Subcutaneous abdominal adipose tissue (tissue), 5 donors: Measurements from ENCODE around the gene LTBP4.
A peak's percentile ranks its signal among the peaks of the same experiment; 100 is the strongest.

Source experiments
- H3K27ac ChIP-seq: one replicate; pipeline ENCODE4 v1.7.0; 2013; ENCODE audit warnings: low read depth, mild to moderate bottlenecking, inconsistent platforms, low read length, moderate library complexity
- H3K27me3 ChIP-seq, 5 donors: one replicate each; pipeline ENCODE4 v1.7.0; 2013; ENCODE audit warnings: low read length in 5 of 5, inconsistent platforms in 1 of 5; ENCODE audit not compliant: control insufficient read depth in 5 of 5, insufficient read depth in 4 of 5
- H3K36me3 ChIP-seq, 5 donors: one replicate each; pipeline ENCODE4 v1.7.0; 2013; ENCODE audit warnings: low read length in 5 of 5; ENCODE audit not compliant: control insufficient read depth in 5 of 5, insufficient read depth in 5 of 5
- H3K4me1 ChIP-seq, 5 donors: one replicate each; pipeline ENCODE4 v1.7.0; 2013; ENCODE audit warnings: low read length in 5 of 5, mild to moderate bottlenecking in 3 of 5, moderate library complexity in 1 of 5; ENCODE audit not compliant: control insufficient read depth in 5 of 5, insufficient read depth in 5 of 5
- H3K4me3 ChIP-seq, 5 donors: one replicate each; pipeline ENCODE4 v1.7.0; 2013; ENCODE audit warnings: low read length in 5 of 5, low read depth in 1 of 5
- H3K9ac ChIP-seq, 5 donors: one replicate each; pipeline ENCODE4 v1.7.0; 2013; ENCODE audit warnings: low read length in 5 of 5, mild to moderate bottlenecking in 4 of 5, moderate library complexity in 3 of 5
- H3K9me3 ChIP-seq, 5 donors: one replicate each; pipeline ENCODE4 v1.7.0; 2013; ENCODE audit warnings: low read length in 5 of 5; ENCODE audit not compliant: control insufficient read depth in 5 of 5
- donor health status: healthy.
- donor health status: healthy.
- donor health status: healthy.
- donor health status: healthy.
- donor health status: healthy.

The LTBP4 gene

GRCh38 chr19:40611096-40611495 lies 9.9 kb downstream of the LTBP4 start:
- H3K36me3 ChIP-seq, result no peaks in the 10 kb centered on the region
- H3K27me3 ChIP-seq, result peaks cover 0 to 2% (median 0%) of the 10 kb centered on the region in 5 donors
- H3K4me3 ChIP-seq, result no peak overlapping the region
- peaks cover 0 to 51% (median 43%) of the 10 kb centered on the region in 5 donors for H3K4me1 ChIP-seq
- no peak overlapping the region for H3K27ac ChIP-seq
- H3K9me3 ChIP-seq, result no peaks in the 10 kb centered on the region
- H3K9ac ChIP-seq, result no peak overlapping the region

DNA sequence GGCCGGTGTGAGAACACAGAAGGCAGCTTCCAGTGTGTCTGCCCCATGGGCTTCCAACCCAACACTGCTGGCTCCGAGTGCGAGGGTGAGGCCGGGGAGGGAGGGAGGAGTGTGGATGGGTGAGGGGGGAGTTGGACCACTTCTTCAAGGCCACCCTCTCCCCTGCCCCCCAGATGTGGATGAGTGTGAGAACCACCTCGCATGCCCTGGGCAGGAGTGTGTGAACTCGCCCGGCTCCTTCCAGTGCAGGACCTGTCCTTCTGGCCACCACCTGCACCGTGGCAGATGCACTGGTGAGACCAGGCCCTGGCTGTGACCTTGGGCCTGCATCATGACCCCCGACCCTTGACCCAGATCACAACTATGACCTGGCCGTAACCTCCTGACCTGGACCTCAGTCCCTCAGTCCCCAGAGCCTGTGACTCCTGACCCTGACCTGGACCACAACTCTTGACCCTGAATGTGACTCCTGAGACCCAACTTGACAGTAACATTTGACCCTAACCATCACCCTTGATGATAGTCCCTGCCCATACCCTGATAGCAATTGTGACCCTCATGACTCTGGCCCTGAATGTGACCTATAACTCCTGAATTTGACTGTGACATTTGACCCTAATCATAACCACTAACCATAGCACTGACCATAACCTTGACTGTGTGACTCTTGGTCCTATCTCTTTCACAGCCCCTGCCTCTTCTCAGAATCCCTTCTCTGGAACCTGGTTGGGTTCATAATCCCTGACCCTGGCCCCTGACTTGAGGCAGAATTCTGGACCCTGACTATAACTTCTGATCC lies 10.9 kb downstream of the LTBP4 start:
- Histone ChIP-seq H3K9ac (no peak overlapping the region), H3K4me1 (peaks cover 0 to 50% (median 42%) of the 10 kb centered on the region in 5 donors), H3K27me3 (peaks cover 0 to 2% (median 0%) of the 10 kb centered on the region in 5 donors), H3K27ac (no peak overlapping the region), H3K36me3 (peaks cover 0 to 4% (median 0%) of the 10 kb centered on the region in 5 donors), H3K9me3 (no peaks in the 10 kb centered on the region), H3K4me3 (no peak overlapping the region)

DNA sequence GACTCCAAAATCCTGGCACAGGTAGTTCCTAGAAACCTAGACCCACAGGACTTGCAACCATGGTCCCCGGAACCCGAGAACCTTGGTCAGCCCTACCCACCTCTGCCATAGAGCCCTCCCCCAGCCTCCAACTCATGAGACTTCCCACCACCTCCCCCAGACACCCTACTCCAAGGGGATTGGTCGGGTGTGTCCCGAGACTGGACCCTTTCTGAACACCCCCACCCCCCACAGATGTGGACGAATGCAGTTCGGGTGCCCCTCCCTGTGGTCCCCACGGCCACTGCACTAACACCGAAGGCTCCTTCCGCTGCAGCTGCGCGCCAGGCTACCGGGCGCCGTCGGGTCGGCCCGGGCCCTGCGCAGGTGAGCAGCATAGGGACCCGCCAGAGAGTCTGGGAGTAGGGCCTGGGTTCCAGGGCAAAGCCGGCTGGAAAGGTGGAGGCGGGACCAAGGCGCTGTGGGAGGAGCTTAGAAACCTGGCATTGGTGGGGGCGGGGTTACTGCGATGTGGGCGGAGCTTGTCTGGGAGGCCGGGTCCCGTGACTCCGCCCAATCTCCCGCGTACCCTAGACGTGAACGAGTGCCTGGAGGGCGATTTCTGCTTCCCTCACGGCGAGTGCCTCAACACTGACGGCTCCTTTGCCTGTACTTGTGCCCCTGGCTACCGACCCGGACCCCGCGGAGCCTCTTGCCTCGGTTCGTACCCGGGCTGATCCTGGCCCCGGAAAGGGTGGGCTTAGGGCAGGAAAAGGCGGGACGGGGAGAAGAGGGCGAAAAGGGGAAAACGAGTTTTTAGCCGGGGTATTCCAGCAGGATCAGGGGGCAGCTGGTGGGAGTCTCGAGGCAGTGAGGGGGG lies 11.9 kb downstream of the LTBP4 start:
- H3K4me1 ChIP-seq, result peaks cover 0 to 41% (median 33%) of the 10 kb centered on the region in 5 donors
- H3K4me3 ChIP-seq, result peak overlapping the region in 4 of 5 donors; percentile 67 to 77 (median 71)
- peaks cover 0 to 4% (median 0%) of the 10 kb centered on the region in 5 donors for H3K36me3 ChIP-seq
- peak overlapping the region in 2 of 5 donors; percentile 56 to 79 for H3K9ac ChIP-seq
- H3K27me3 ChIP-seq, result no peaks in the 10 kb centered on the region
- H3K27ac ChIP-seq, result peak overlapping the region; percentile 65
- no peaks in the 10 kb centered on the region for H3K9me3 ChIP-seq

DNA sequence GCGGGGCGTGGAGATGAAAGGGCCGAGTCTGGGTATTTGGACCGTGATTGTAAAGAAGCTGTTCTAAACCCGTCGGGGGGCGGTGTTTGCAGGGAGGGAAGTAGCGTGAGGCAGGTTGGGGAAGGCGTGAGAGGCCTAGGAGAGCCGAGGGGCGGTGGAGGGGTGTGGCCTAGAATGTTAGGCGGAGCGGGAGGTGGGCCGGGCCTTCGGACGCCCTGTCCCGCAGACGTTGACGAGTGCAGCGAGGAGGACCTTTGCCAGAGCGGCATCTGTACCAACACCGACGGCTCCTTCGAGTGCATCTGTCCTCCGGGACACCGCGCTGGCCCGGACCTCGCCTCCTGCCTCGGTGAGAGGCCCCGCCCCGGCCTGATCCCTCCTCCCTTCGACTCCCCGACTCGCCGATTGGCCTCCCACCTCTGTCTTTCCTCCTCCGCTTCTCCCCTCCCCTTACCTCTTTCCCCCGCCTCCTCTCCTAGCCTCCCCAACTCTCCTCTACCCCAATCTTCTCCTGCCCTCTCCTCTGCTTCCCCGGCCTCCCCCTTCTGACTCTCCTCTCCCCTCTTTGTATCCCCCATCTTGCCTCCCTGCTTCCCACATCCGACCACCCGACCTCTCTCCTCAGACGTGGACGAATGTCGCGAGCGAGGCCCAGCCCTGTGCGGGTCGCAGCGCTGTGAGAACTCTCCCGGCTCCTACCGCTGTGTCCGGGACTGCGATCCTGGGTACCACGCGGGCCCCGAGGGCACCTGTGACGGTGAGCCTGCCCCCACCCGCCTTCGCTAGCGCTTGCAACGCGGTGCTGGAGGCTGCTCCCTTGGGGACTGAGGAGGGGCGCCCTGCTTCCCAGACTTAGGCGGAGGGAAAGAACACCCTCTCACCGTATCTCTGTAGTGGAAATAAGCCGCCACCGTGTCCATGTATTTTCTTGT lies 12.8 kb downstream of the LTBP4 start:
- Histone ChIP-seq H3K4me1 (peaks cover 0 to 38% (median 31%) of the 10 kb centered on the region in 5 donors), H3K27ac (peak overlapping the region; percentile 65), H3K9ac (peak overlapping the region in 4 of 5 donors; percentile 53 to 79 (median 74)), H3K9me3 (no peaks in the 10 kb centered on the region), H3K36me3 (peaks cover 0 to 5% (median 0%) of the 10 kb centered on the region in 5 donors), H3K27me3 (no peaks in the 10 kb centered on the region), H3K4me3 (peak overlapping the region; percentile 67 to 82 (median 75))

DNA sequence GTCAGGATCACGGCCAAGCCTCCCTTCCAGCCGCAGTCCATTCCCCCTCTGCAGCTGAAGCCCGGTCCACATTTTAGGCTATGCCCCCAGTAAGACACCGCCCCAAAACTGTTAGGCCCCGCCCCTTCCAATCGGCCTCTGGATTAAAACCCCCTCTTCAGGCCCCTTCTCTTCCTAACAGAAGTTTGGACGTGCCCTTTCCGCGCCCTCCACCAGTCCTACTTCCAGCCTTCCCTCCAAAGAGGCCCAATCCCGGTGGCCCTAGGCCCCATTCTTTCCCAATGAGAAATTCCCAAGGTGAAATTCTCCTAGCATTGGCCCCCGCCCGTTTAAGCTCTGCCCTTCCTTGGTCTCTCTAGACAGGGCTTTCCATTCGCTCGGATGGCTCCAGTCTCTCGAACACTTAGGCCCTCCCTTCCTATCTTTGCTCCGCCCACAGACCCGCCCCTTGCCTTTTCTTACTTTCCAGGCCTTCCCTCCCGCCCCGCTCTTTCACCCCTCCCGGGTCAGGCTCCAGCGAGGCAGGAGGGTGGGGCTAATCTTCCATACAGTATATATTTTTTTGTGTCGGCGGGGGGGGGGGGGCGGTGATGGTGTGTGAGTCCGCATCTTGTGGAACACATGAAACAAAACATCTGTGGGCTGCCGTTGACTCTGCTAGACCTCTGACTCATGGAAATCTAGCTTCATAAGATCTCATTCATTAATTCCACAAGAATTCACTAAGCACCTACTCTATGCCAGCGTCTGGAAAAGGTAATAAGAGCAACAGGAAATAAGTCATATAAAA lies 13.6 kb downstream of the LTBP4 start:
- Histone ChIP-seq H3K27me3 (no peaks in the 10 kb centered on the region), H3K27ac (peak overlapping the region; percentile 65), H3K4me3 (peak overlapping the region; percentile 67 to 82 (median 75)), H3K9ac (peak overlapping the region in 4 of 5 donors; percentile 53 to 79 (median 74)), H3K36me3 (peaks cover 0 to 13% (median 8%) of the 10 kb centered on the region in 5 donors), H3K4me1 (peaks cover 0 to 30% (median 24%) of the 10 kb centered on the region in 5 donors), H3K9me3 (no peaks in the 10 kb centered on the region)

DNA sequence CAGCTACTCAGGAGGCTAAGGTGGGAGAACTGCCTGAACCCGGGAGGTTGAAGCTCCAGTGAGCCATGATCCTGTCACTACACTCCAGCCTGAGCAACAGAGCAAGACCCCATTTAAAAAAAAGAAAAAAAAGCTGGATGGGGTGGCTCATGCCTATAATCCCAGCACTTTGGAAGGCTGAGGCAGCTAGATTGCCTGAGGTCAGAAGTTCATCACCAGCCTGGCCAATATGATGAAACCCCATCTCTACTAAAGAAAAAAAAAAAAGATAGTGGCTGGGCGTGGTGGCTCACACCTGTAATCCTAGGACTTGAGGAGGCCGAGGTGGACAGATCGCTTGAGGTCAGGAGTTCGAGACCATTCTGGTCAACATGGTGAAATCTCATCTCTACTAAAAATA lies 15.0 kb downstream of the LTBP4 start:
- Histone ChIP-seq H3K4me3 (no peak overlapping the region), H3K36me3 (peaks cover 0 to 20% (median 10%) of the 10 kb centered on the region in 5 donors), H3K9ac (no peak overlapping the region), H3K27me3 (no peaks in the 10 kb centered on the region), H3K4me1 (peaks cover 0 to 18% (median 16%) of the 10 kb centered on the region in 5 donors), H3K27ac (no peak overlapping the region), H3K9me3 (no peaks in the 10 kb centered on the region)

GRCh38 chr19:40616941-40617340 lies 15.8 kb downstream of the LTBP4 start:
- H3K9me3 ChIP-seq, result no peaks in the 10 kb centered on the region
- H3K36me3 ChIP-seq, result peaks cover 0 to 26% (median 15%) of the 10 kb centered on the region in 5 donors
- H3K27me3 ChIP-seq, result no peaks in the 10 kb centered on the region

GRCh38 chr19:40617961-40618360 lies 16.8 kb downstream of the LTBP4 start:
- Histone ChIP-seq H3K27ac (no peak overlapping the region), H3K4me3 (no peak overlapping the region), H3K4me1 (peaks cover 0 to 18% (median 16%) of the 10 kb centered on the region in 5 donors), H3K9me3 (no peaks in the 10 kb centered on the region), H3K27me3 (no peaks in the 10 kb centered on the region), H3K9ac (no peak overlapping the region), H3K36me3 (peaks cover 0 to 35% (median 25%) of the 10 kb centered on the region in 5 donors)

More at GRCh38 chr19:40616941-40617340, 15.8 kb downstream of the LTBP4 start:
- no peak overlapping the region for H3K27ac ChIP-seq
- peaks cover 0 to 18% (median 16%) of the 10 kb centered on the region in 5 donors for H3K4me1 ChIP-seq
- no peak overlapping the region for H3K4me3 ChIP-seq
- no peak overlapping the region for H3K9ac ChIP-seq
